Spleen (tissue), 7 donors: ENCODE measurements around the gene DISP2.

Source experiments
- CTCF ChIP-seq, 11 experiments: fragments of 200-600 bp in 7 of 11; fragments of 450-650 bp in 4 of 11; sonication (generic) in 4 of 11; IDR thresholded peaks in 8 of 11; conservative IDR thresholded peaks in 3 of 11; 1 replicate in 7 of 11; 2 replicates in 4 of 11; pipeline versions ENCODE4 v1.4.0 to v1.8.0; 2016 to 2021; ENCODE audit warnings: antibody characterized with exemption in 11 of 11, inconsistent platforms in 4 of 11, mild to moderate bottlenecking in 1 of 11
- POLR2A ChIP-seq, 3 donors: fragments of 450-650 bp; IDR thresholded peaks; one replicate each; pipeline ENCODE4 v1.5.1; 2017; ENCODE audit warnings: antibody characterized with exemption in 3 of 3, mild to moderate bottlenecking in 1 of 3
- POLR2AphosphoS5 ChIP-seq, 3 donors: sonication (generic); formaldehyde crosslinking; IDR thresholded peaks; one replicate each; pipeline ENCODE4 v1.5.1; 2017; ENCODE audit warnings: antibody characterized with exemption in 3 of 3
- donor health status: DM: no; HTN: no; CAD: no; lungs with moderate emphysema.
- donor health status: DM: no; HTN: no; CAD: no.
- donor health status: DM: no; HTN: no; CAD: no.

- TF ChIP-seq CTCF (IDR thresholded peaks at IDR 0.05 in 8 of 11, conservative IDR thresholded peaks at IDR 0.05 in 3 of 11) (no peak), POLR2A (IDR thresholded peaks at IDR 0.05) (no peak), POLR2AphosphoS5 (IDR thresholded peaks at IDR 0.05) (no peak)
Measured at GRCh38 chr15:40329804-40330203, 28.2 kb upstream of the DISP2 start.
